IPS DF 6.9 (cell line): ENCODE results near the gene NDE1.
A peak's percentile ranks its signal among the peaks of the same experiment; 100 is the strongest.
"Not testable (repeated sequence)": the region's sequence is repeated elsewhere in the genome, so short reads cannot be mapped to it uniquely, and the experiment has no call there.

Experiments
- DNase-seq: peaks from one replicate; pipeline ENCODE4 v3.0.0-alpha.2; 2013; ENCODE audit warnings: low read depth, low spot score
- H3K27ac ChIP-seq: one replicate; pipeline ENCODE4 v1.5.1; 2013; ENCODE audit warnings: low read length, control low read depth
- H3K27me3 ChIP-seq: 2 replicates; pipeline ENCODE4 v1.6.1; 2013; ENCODE audit warnings: mild to moderate bottlenecking, low read length; ENCODE audit not compliant: control insufficient read depth, insufficient read depth
- H3K36me3 ChIP-seq: 2 replicates; pipeline ENCODE4 v1.6.1; 2013; ENCODE audit warnings: low read length; ENCODE audit not compliant: control insufficient read depth, insufficient read depth
- H3K4me1 ChIP-seq: 2 replicates; pipeline ENCODE4 v1.6.1; 2013; ENCODE audit warnings: low read length; ENCODE audit not compliant: control insufficient read depth, insufficient read depth
- H3K4me3 ChIP-seq: 2 replicates; pipeline ENCODE4 v1.5.1; 2013; ENCODE audit warnings: mild to moderate bottlenecking, low read length
- H3K9me3 ChIP-seq: 2 replicates; pipeline ENCODE4 v1.6.1; 2013; ENCODE audit warnings: low read length, inconsistent platforms; ENCODE audit not compliant: control insufficient read depth, insufficient read depth
- WGBS: extraction: QIAGEN DNeasy Blood & Tissue Kit; methylation state at CpG from one replicate; pipeline ENCODE4 v1.1.7; 2013; ENCODE audit warnings: mixed read lengths, missing lambda C conversion rate; ENCODE audit not compliant: insufficient read length, insufficient coverage; 5-methylcytosine and 5-hydroxymethylcytosine counted together

NDE1 gene

DNA sequence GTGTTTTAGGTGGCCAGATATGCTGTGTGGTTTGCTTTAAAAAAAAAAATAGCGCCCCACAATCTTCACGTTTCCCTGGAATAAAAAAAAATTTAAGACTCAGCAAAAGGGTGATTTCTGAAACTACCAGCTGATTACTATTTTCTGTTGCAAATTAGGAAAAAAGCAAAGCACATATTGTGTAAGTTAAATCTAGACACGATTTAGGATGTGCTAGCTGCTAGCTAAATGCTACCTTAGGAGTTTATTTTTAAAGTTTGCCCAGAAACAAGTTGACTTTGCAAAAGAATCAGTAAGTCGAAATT is 6.1 kb upstream of the NDE1 start:
- Histone ChIP-seq H3K4me1 (no peaks in the 10 kb centered on the region), H3K9me3 (no peaks in the 10 kb centered on the region), H3K27me3 (no peaks in the 10 kb centered on the region), H3K36me3 (no peaks in the 10 kb centered on the region; the same call in 1 of the 2 replicates), H3K27ac (no peak overlapping the region), H3K4me3 (peak overlapping the region; percentile 58; the same call in 1 of the 2 replicates)
- DNase-seq: no peak
- no CpG with 5 or more reads among the region's 4 CpGs for WGBS

- no peaks in the 10 kb centered on the region for H3K9me3 ChIP-seq
- no peak overlapping the region for H3K27ac ChIP-seq
- no peaks in the 10 kb centered on the region for H3K4me1 ChIP-seq
- DNase-seq: no peak
- WGBS: no CpG with 5 or more reads among the region's 9 CpGs
- H3K27me3 ChIP-seq: no peaks in the 10 kb centered on the region
- H3K36me3 ChIP-seq: no peaks in the 10 kb centered on the region
- H3K4me3 ChIP-seq: no peak overlapping the region
Measured at GRCh38 chr16:15644267-15644961, 5.6 kb upstream of the NDE1 start.

DNA sequence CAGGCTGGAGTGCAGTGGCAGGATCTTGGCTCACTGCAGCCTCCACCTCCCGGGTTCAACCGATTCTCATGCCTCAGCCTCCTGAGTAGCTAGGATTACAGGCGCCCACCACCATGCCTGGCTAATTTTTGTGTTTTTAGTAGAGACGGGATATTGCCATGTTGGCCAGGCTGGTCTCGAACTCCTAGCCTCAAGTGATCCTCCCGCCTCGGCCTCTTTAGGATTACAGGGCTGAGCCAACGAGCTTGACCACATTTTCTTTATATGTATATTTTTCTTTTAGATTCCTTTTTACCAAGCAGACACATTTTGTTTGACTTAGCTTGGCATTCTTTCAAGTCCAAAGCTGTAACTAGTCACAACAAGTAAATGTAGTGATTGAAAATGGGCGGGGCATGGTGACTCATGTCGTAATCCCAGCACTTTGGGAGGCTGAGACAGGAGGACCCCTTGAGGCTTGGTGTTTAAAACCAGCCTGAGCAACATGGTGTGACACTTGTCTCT is 5.0 kb upstream of the NDE1 start:
- not testable (repeated sequence) for H3K36me3 ChIP-seq, H3K4me3 ChIP-seq, H3K4me1 ChIP-seq, H3K27ac ChIP-seq, H3K9me3 ChIP-seq, H3K27me3 ChIP-seq, DNase-seq
- WGBS: no CpG with 5 or more reads among the region's 10 CpGs

DNA sequence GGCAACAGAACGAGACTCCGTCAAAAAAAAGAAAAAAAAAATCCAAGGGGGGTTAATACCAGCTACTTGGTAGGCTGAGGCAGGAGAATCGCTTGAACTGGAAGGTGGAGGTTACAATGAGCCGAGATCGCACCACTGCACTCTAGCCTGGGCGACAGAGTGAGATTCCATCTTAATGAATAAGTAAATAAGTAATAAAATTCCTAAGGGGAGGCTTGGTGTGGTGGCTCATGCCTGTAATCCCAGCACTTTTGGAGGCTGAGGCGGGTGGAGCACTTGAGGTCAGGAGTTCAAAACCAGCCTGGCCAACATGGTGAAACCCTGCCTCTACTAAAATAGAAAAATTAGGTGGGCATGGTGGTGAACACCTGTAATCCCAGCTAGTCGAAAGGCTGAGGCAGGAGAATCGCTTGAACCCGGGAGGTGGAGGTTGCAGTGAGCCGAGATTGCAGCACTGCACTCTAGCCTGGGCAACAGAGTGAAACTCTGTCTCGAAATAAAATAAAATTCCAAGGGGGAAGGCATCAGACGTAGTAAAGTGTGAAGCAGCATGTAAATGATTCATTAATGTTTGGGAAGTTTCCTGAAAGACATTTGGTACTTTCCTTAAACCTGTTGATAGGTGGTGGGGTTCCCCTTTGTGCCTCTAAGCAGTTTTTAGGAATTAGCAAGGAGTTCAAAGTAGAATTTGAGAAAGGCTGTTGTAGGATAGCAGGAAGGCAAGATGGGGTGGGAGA is 3.3 kb upstream of the NDE1 start:
- no CpG with 5 or more reads among the region's 13 CpGs for WGBS

GRCh38 chr16:15647294-15648014 is 2.6 kb upstream of the NDE1 start:
- Histone ChIP-seq H3K4me1 (no peaks in the 10 kb centered on the region), H3K27ac (no peak overlapping the region), H3K27me3 (no peaks in the 10 kb centered on the region), H3K4me3 (no peak overlapping the region), H3K36me3 (no peaks in the 10 kb centered on the region), H3K9me3 (no peaks in the 10 kb centered on the region)
- DNase-seq: no peak
- WGBS: no CpG with 5 or more reads among the region's 7 CpGs

More for the DNA sequence above, 3.3 kb upstream of the NDE1 start:
- H3K9me3 ChIP-seq, H3K27ac ChIP-seq, H3K36me3 ChIP-seq, H3K4me1 ChIP-seq, H3K4me3 ChIP-seq, H3K27me3 ChIP-seq, DNase-seq: not testable (repeated sequence)

DNA sequence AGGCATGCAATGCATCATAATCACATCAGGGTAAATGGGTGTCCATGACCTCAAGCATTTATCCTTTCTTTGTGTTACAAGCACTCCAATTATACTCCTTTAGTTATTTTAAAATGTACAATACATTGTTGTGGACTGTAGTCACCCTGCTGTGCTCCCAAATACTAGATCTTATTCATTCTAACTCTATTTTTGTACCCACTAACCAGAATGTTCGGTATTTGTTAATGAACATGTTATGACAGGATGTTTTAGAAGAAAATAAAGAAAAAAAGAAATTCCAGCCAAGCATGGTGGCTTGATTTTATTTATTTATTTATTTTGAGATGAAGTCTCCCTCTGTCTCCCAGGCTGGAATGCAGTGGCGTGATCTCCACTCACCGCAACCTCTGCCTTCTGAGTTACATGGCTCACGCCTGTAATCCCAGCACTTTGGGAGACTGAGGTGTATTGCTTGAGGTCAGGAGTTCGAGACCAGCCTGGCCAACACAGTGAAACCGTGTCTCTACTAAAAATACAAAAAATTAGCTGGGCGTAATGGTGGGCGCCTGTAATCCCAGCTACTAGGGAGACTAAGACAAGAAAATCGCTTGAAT is 1.8 kb upstream of the NDE1 start:
- Histone ChIP-seq H3K27me3 (no peaks in the 10 kb centered on the region), H3K4me3 (no peak overlapping the region), H3K9me3 (no peaks in the 10 kb centered on the region), H3K4me1 (no peaks in the 10 kb centered on the region), H3K27ac (no peak overlapping the region), H3K36me3 (no peaks in the 10 kb centered on the region)
- no peak for DNase-seq
- WGBS: no CpG with 5 or more reads among the region's 9 CpGs

DNA sequence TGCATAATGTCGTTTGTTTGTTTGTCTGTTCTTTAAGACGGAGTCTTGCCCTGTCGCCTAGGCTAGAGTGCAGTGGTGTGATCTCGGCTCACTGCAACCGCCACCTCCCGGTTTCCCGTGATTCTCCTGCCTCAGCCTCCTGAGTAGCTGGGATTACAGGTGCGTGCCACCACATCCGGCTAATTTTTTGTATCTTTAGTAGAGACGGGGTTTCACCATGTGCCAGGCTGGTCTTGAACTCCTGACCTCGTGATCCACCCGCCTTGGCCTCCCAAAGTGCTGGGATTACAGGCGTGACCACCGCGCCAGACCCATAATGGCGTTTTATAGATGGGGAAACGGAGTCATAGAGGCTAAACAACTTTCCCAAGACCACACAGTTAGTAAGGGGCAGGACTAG is 734 bp upstream of the NDE1 start:
- not testable (repeated sequence) for H3K9me3 ChIP-seq, H3K36me3 ChIP-seq, H3K4me1 ChIP-seq, H3K27me3 ChIP-seq, H3K27ac ChIP-seq, H3K4me3 ChIP-seq, DNase-seq
- WGBS: no CpG with 5 or more reads among the region's 17 CpGs

DNA sequence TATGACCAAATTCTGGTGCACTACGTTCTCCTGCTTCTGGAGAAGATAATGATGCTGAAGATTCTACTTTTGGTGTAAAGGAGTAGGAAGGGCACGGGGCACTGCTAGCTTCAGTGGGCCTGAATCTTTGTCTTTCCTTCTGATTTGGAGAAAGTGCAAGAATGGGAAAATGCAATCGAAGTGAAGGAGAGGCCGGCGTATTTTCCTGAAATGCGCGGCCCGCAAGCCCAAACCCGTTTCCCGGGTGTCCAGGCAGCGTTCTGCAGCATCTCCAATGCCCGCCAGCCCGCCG is 372 bp upstream of the NDE1 start:
- Histone ChIP-seq H3K4me3 (peak overlapping the region; percentile 15; the same call in 1 of the 2 replicates), H3K27ac (no peak overlapping the region), H3K27me3 (no peaks in the 10 kb centered on the region), H3K36me3 (no peaks in the 10 kb centered on the region), H3K9me3 (no peaks in the 10 kb centered on the region), H3K4me1 (no peaks in the 10 kb centered on the region)
- no peak for DNase-seq
- WGBS: no CpG with 5 or more reads among the region's 14 CpGs

GRCh38 chr16:15650698-15651171 is 690 bp downstream of the NDE1 start:
- no peaks in the 10 kb centered on the region for H3K9me3 ChIP-seq
- DNase-seq: no peak
- peak overlapping the region; percentile 84; the same call in 1 of the 2 replicates for H3K4me3 ChIP-seq
- no peaks in the 10 kb centered on the region for H3K4me1 ChIP-seq
- H3K27me3 ChIP-seq: no peaks in the 10 kb centered on the region
- H3K36me3 ChIP-seq: no peaks in the 10 kb centered on the region
- no peak overlapping the region for H3K27ac ChIP-seq
- WGBS: no CpG with 5 or more reads among the region's 18 CpGs

DNA sequence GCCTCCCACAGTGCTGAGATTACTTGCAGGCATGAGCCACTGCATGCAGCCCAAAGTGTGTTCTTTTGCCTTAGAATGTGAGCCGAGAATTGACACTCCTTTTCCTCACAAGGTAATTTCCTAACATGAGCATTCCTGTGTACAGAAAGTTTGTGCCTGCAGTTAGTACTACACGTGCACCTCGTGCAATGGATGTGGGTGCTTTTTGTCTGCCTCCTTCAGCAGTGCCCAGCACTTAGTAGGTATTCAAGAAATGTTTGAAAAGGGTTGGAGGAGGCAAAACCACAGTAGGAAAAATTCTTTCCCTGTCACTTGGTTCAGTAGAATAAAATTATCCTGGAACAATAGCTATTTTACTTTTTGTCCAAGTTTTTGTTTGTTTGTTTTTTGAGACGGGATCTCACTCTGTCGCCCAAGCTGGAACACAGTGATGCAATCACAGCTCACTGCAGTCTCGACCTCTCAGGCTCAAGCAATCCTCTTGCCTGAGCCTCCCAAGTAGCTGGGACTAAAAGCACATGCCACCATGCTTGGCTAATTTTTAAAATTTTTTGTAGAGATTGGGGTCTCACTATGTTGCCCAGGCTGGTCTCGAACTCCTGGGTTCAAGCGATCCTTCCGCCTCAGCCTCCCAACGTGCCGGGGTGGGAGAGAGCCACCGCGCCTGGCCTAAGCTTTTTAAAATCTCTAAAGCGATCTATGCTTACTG is 2.4 kb downstream of the NDE1 start:
- H3K27ac ChIP-seq: no peak overlapping the region
- no peaks in the 10 kb centered on the region for H3K27me3 ChIP-seq
- WGBS: no CpG with 5 or more reads among the region's 14 CpGs
- H3K4me1 ChIP-seq: no peaks in the 10 kb centered on the region
- no peaks in the 10 kb centered on the region for H3K9me3 ChIP-seq
- DNase-seq: no peak
- no peaks in the 10 kb centered on the region for H3K36me3 ChIP-seq
- no peak overlapping the region for H3K4me3 ChIP-seq
